Measurements from ENCODE around the gene HOXC12.

The HOXC12 gene

GRCh38 chr12:53954694-53955035, at the start of gene HOXC12:
Gene HOXC12 (plus strand): TSS chr12:53954903. CDS start chr12:53954930, 27 bp downstream.
- DNase-seq (ENCODE audit: low spot score), result no peak

DNA sequence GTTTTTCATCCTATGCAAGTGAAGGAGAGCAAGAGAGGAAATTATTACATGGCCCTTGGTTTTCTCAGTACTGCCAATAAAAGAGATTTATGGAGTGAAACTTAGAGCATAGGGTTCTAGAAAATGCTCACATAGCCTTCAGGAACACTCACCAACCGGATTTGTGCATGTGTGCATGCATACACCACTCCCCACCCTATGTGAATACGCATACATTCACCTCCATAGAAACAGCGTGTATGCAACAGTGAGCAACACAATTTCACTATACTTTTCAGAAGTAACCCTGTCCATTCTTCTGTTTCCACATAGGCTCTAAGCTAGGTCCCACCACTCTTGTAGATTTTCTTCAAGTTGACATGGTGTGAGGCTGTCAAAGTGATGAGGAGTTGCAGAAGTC, 47.6 kb upstream of the HOXC12 start:
- no peak for DNase-seq (ENCODE audit: low spot score)

- no peak for DNase-seq (ENCODE audit: low spot score)
Measured at GRCh38 chr12:53916788-53917655, 37.7 kb upstream of the HOXC12 start.

- DNase-seq (ENCODE audit: low spot score), result no peak
Measured at GRCh38 chr12:53924521-53925405, 29.9 kb upstream of the HOXC12 start.

GRCh38 chr12:53927220-53928029, 27.3 kb upstream of the HOXC12 start:
- DNase-seq (ENCODE audit: low spot score), result no peak

DNA sequence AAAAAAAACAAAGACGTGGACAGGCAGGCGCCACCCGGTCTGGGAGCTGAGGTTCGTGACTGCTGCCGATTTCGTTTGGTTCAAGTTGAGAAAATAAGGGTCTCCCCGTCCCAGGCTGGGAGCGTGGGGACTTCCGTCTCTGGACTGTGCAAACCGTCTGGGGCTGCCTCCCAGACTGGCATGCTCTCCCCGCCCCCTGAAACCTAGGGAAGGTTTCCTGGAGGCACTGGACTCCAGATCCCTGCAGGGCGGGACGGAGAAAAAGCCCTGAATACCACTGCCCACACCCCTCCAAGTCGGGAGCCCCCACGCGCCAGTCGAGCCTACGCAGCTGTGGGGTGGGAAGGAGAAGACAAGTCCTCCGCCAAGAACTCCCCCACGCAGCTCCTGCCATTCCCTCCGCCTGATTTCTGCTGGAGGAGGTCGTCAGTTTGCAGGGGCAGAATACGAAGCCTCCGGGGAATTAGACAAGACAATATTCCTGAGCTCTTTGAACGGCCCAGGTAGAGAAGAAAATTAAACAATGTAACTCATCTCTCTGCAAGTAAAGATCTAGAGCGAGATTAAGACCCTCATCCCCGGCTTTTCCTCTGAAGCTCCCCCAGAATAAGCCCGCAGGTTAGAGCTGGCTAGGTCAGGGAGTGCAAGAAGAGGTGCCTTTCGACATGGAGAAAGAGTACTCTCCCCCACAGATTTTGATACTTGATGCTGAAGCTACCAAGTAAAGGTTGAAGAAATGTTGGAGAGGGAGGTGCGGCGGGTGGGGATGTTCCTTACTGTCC, 26.5 kb upstream of the HOXC12 start:
- DNase-seq (ENCODE audit: low spot score), result no peak

- no peak for DNase-seq (ENCODE audit: low spot score)
Measured at GRCh38 chr12:53929527-53929926, 25.2 kb upstream of the HOXC12 start.

DNA sequence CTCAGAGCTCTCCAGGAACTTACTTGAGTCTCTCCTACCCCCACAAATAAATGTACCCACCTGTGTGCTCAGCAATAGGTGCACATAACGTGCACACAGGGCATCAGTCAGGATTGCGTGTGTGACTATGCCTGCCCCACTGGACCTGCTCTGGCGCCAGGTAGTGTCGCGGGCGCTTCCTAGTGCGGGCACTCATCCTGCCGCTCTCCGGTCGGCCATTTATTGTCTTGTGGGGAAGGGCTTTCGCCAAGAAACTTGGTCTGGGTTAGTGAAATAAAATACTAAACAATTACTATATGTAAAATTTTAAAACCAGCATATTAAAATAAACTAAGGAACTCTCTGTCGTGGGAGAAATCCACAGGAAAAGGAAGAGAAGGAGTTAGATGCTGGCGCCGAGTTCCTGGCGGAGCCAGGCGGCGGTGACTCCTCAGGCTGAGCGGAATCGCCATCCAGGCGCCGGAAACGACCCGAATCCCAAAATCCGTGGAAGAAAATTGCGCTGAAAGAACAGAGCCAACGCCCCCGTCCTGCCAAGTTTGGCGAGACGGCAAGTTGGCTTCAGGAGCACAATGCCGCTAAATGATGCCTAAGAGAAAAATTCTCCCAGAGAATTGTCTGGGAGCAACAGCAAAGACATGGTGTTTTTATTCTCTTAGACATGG, 24.0 kb upstream of the HOXC12 start:
- DNase-seq (ENCODE audit: low spot score), result no peak

DNA sequence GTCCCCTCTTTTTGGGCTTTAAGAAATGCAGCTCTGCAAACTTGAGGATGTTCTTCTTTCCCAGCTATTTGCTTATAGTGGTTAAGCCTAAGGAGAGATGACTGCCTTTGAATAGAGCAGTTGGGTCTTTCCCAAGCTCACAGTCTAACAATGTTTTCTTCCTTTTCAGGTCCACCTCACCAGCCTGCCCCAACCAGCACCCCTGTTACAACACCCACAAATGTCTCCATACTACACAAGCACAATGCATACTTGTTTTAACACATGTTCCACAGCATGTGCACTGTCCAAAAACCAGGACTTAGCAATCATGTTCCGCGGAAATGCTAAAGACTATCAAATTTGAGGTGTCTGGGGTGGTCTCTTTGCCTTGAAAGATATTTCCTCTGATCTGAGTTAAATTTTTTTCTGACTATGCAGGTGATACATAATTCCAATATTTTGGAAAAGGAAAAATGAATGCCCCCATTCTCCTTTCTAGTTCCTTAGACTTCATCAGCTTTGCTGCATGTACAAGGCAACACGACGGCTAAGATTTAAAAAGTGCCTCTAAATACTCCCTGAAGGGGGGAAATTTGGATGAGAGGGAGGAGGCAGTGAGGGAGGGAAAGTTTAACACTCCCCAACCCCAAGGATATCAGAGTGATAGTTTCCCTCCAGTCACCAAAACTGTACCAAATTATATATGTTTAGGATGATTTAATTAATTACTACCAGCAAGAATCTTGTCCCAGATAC, 22.7 kb upstream of the HOXC12 start:
- DNase-seq (ENCODE audit: low spot score), result no peak

GRCh38 chr12:53932915-53933314, 21.8 kb upstream of the HOXC12 start:
- DNase-seq (ENCODE audit: low spot score), result no peak

- DNase-seq (ENCODE audit: low spot score), result no peak
Measured at GRCh38 chr12:53935383-53936341, 19.0 kb upstream of the HOXC12 start.

DNA sequence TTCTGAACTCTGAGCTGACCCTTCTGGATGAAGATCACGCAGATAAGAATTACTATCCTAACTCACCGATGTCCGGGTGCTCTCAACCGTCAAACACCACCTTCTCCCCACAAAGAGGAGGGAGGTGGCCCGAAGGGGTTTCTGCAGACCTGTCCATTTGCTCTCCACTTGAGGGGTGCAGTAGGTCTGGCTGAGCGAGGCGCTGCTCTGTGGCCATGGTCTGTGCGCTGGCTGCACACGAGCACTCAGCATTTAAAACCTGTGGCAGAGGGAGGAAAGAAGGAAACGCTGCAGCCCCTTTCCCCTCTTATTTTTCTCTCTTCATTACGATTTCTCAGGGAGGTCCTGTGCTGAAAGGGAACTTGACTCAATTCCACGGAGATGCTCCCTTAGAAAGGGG, 17.6 kb upstream of the HOXC12 start:
- no peak for DNase-seq (ENCODE audit: low spot score)

DNA sequence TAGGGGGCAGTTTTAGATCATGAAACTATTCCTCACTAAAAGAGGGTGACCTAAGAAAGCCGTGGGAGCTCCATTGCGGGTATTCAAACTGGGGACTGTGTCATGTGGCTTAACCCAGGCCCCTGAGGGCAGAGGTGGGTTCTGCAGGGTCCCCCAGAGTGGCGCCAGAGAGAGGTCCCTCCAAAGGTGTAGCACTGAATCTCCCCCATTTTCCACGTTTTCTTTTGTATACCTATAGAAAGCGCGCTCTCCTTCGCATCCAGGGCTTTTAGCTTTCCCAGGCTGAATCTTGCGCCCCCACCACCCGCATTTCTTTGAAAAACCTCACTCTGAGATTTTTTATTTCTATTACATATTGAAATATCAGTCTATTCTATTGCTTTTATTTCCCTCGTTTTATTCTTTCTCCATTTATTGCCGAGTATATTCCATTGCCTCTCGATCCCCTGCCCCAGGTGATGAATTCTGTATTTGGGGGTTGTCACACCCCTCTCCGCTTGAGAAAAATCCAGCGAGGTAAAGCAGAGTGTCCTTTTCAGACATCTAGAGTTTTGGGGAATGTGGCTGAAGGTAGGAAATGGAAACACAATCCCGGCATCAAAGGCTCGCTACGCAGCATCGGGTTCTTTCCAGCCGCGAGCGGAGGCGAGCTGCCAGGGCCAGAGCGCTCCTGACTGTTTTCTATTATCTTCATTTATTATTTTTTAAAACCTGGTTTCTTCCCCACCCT, 16.9 kb upstream of the HOXC12 start:
- no peak for DNase-seq (ENCODE audit: low spot score)

DNA sequence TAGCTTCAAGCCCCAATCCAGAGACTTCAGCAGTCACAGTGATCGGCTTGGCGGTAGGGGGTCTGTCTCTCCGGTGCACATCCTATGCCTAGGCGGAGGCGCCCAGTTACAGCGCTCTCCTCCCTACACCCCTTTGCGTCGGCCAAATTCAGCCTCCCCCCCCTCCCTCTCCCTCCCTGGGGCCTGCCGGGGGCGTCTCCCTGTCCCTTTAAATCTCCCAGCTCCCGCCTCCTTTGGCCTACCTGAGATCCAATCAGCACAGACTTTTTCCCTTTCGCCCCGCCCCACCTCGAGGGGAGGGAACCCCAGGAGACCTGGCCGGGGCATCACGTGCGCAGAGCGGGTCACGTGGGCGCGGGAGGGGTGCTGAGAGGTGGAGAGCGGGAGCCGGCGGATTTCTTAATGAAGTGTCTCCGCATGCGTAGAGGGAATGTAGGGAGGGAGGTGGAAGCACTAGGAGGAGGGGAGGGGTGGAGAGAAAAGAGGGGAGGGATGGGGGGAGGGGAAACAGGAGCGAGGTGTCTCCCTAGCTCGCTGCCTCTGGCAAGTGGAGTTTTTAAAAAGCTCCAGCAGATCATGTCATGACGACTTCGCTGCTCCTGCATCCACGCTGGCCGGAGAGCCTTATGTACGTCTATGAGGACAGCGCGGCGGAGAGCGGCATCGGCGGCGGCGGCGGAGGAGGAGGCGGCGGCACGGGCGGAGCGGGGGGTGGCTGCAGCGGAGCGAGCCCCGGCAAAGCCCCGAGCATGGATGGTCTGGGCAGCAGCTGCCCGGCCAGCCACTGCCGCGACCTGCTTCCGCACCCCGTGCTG, 16.2 kb upstream of the HOXC12 start, which contains the start of gene HOXC13:
Gene HOXC13, plus strand, starts transcription at position 506 of the 815 bp plus-strand sequence. Its CDS starts 76 bp downstream, at position 582.
- DNase-seq (ENCODE audit: low spot score), result peak; percentile 85

GRCh38 chr12:53939141-53940108, 15.3 kb upstream of the HOXC12 start:
- no peak for DNase-seq (ENCODE audit: low spot score)

- no peak for DNase-seq (ENCODE audit: low spot score)
Measured at GRCh38 chr12:53940443-53941014, 14.2 kb upstream of the HOXC12 start.
